Cerebellar nuclear complex (tissue), 1 donor: ENCODE measurements around the gene BOLA2B.
"Not testable (repeated sequence)": the region's sequence is repeated elsewhere in the genome, so short reads cannot be mapped to it uniquely, and the experiment has no call there.

Experiments
- DNase-seq, 2 experiments: peaks; one replicate each; lab custom pipeline; 2025; lab: John Stamatoyannopoulos, UW

The BOLA2B gene

DNA sequence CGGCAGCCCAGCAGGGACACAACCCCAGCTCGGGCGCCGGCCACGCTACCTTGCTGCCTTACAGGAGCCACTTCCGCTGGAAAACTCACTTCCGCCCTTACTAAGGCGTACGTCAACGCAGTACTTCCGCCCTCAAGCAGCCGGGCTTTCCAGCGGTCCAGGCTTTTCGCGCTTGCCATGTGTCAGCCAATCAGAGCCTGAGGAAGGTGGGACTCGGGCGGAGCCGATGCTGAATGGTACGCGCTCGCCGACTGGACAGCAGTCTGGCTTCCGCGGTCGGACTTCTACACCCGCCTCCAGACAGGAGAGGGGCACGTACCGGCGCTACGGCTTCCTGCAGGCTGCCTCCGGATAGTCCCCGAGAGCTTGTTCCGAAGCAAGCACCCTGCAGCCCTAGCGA lies at the start of gene BOLA2B, which contains the start of gene SLX1A:
TSS of gene BOLA2B (minus strand) at position 52 of the 400 bp plus-strand sequence. CDS start 71 bp downstream, outside the sequence.
TSS of gene SLX1A (plus strand) at position 261 of the 400 bp plus-strand sequence. CDS start 210 bp downstream, outside the sequence.
- DNase-seq: not testable (repeated sequence)

DNA sequence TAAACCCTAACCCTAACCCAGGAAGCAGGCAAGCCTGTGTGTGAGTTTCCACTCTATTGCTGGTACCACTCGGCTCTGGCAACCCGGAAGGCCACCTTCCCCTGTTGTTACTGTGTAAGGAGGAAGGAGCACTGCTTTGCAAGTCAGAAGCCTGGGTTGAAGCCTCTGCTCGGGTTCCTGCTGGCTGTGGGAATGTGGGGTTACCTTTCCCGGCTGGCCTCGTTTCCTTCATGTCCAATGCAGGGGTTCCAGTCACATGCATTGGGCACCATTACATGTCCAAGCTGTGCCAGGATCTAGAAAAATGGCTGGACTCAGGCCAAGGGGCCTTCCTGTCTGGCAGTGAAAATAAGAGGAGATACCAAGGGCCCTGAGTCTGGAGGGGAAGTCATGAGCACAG lies 23.6 kb upstream of the BOLA2B start:
- DNase-seq: not testable (repeated sequence)

- DNase-seq: not testable (repeated sequence)
These were observed 17.9 kb upstream of the BOLA2B start for GRCh38 chr16:30211414-30211813.

DNA sequence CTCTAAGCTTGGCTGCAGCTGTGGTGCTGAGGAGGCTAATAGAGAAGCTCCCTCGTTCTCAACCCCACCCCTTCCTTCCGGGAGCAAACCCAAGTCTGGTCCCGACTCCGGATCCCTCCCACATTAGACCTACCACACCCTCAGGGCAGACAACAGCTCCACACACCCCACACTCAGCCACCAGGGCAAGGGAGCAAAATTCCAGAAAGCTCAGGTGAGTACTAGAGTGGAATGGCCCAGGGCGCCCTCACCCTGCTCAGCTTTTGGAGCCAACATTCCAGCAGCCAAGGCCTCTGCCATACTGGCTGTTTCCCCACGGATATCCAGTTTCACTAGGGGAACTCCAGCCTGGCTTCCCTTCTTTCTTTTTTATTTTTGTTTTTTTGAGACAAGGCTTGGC lies 15.6 kb upstream of the BOLA2B start:
- not testable (repeated sequence) for DNase-seq

- not testable (repeated sequence) for DNase-seq
These were observed 13.7 kb upstream of the BOLA2B start for GRCh38 chr16:30207063-30207704.

DNA sequence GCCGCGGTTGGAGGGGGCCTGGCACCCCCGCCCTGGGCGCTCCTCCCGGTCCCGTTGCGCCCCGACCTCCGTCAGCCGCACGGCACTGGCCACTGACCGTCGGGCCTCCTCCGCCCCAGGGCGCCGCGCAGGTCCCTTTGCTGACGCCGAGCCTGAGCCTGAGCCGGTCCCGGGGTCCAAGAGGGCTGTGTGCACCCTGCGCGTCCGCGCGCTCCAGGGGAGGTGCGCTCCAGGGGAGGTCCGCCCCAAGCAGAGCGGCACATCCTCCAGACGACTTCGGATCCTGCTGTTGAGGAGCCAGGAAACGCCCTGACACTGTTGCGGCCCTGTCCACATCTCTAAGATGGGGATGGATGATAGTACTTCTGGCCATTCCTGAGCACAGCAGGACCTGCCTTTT lies 12.8 kb upstream of the BOLA2B start:
- DNase-seq: not testable (repeated sequence)

DNA sequence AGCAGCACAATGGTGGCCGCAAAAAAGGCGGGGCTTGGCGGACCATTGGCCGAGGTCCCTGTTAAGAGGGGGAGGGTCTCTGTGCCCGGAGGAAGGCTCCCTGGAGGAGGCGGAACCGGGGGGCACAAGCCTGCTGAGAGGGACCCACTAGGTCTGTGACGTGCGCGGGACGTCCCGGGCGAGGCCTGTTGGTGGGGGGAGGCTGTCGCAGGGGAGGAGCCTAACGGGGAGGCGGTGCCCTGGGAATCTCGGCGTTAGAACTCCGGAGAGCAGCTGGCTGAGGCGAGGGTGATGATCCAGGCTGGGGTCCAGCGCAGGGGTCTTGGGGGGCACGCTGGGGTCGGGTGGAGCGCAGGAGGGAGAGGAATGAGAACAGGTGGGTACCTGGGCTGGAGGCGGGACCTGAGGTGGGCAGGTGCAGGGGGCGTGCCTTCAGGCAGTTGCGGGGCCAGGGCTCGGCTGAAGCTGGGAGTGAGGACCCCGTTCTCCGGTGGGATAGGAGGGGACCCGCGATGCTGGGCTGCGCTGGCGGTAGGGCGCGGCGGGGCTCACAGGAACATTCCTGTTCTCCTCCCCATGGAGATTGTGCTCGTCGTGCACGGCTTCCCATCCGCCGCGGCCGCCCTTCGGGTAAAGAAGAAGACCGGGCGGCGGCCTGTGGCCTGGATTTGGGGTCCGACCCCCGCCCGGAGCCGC lies 12.2 kb upstream of the BOLA2B start:
- DNase-seq: not testable (repeated sequence)

DNA sequence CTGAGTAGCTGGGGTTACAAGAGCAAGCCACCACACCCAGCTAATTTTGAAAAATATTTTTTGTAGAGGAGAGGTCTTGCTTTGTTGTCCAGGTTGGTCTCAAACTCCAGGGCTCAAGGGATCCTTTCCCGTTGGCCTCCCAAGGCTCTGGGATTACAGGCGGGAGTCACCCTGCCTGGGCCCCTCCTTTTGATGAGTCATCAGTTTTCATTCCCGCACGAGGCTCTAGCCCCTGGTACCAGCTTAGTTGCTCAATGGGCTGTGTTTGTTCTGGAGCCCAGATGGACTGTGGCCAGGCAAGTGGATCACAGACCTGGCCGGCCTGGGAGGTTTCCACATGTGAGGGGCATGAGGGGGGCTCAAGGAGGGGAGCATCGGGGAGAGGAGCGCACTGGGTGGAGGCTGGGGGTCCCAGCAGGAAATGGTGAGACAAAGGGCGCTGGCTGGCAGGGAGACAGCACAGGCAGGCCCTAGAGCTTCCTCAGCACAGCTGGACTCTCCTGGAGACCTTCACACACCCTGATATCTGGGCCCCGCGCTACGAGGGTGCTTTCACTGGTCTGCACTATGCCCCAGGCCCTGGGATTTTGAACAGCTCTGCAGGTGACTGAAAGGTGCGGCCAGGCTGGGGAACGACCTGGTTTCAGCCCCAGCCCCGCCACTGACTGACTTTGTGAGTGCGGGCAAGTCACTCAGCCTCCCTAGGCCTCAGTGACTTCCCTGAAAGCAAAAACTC lies 6.3 kb upstream of the BOLA2B start:
- DNase-seq: not testable (repeated sequence)

- not testable (repeated sequence) for DNase-seq
These were observed 5.6 kb upstream of the BOLA2B start, which contains the start of gene SULT1A3 for GRCh38 chr16:30199049-30199448. SULT1A3 (plus strand) TSS chr16:30199255; CDS start chr16:30200729, 1,474 bp downstream.

DNA sequence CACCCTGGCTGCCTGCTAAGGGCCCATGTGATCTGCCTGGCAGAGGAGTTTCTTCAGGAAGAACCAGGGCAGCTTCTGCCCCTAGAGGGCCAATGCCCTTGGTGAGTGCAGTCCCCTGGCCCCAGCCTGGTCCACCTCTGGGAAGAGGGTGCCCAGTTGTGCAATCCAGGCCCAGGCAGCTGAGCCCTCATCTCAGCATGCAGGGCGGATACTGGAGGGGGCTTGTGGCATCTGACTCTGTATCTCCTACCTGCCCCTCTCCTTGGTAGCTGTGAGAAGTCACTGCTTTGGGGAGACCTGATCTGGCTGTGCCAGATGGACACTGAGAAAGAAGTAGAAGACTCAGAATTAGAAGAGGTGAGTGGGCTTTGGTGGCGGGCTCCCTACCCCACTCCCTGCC lies 3.5 kb upstream of the BOLA2B start:
- not testable (repeated sequence) for DNase-seq

- DNase-seq: not testable (repeated sequence)
These were observed 883 bp upstream of the BOLA2B start for GRCh38 chr16:30194172-30194925.

GRCh38 chr16:30193098-30193497 lies 368 bp downstream of the BOLA2B start:
- not testable (repeated sequence) for DNase-seq

- DNase-seq: not testable (repeated sequence)
These were observed 2.3 kb downstream of the BOLA2B start for GRCh38 chr16:30191158-30191557.

DNA sequence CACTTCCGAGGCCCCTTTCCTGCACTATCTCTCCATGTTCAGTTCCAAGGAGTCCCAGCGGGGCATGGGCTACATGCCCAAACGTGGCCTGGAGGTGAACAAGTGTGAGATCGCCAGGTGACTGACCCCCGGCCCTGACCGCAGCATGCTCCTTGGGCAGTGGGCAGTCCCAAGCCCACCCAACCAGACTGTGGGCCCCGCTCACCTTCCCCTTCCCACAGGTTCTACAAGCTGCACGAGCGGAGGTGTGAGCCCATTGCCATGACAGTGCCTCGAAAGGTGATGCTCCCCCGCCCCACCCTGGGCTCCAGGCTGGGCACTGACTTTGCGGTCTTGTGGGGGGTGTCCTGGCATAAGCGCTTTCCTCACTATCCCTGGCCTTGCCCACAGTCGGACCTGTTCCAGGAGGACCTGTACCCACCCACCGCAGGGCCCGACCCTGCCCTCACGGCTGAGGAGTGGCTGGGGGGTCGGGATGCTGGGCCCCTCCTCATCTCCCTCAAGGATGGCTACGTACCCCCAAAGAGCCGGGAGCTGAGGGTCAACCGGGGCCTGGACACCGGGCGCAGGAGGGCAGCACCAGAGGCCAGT lies 5.4 kb downstream of the BOLA2B start:
- no peak for DNase-seq

DNA sequence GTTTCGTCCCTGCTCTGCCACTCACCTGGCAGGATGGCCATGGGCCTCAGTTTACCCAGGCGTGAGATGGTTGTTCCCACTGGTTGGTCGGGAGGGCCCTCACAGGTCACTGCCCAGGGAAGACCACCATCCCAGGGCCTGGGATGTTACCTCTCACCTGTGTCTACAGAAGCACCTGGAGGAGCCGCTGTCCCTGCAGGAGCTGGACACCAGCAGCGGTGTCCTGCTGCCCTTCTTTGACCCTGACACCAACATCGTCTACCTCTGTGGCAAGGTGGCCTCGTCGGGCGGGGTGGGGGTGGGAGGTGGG lies 6.0 kb downstream of the BOLA2B start:
- DNase-seq: no peak

GRCh38 chr16:30186782-30187555 lies 6.5 kb downstream of the BOLA2B start:
- no peak for DNase-seq

DNA sequence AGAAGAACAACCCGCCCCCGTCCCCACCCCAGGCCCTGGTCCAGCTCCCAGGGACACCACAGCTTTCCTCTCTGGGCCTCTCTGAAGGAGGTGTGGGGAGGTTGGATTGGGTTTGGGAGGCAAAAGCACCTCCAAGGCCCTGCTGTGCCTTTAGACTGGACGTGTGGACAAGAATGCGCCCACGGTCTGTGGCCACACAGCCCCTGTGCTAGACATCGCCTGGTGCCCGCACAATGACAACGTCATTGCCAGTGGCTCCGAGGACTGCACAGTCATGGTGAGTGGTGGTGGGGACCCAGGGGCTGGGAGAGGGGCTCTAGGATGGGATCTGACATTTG lies 7.1 kb downstream of the BOLA2B start:
- DNase-seq: no peak

GRCh38 chr16:30185683-30186421 lies 7.6 kb downstream of the BOLA2B start:
- no peak for DNase-seq

- no peak for DNase-seq
These were observed 8.4 kb downstream of the BOLA2B start for GRCh38 chr16:30184891-30185682.
